Stimulated activated CD4-positive, alpha-beta T cell treated with anti-CD3 and anti-CD28 coated beads, Interleukin-12 subunit alpha, Interleukin-12 subunit beta, amount 100 ng/mL, for 48 hours (primary cell): ENCODE data around the gene MYLK.

ENCODE experiments used
- DNase-seq, 3 donors: peaks; one replicate each; pipeline ENCODE4 v3.0.0-alpha.2; 2020; ENCODE audit warnings: low read depth in 2 of 3, low spot score in 1 of 3

MYLK gene

GRCh38 chr3:123564056-123564455 lies 320.1 kb downstream of the MYLK start:
- DNase-seq, result no peak

GRCh38 chr3:123562547-123562946 lies 321.6 kb downstream of the MYLK start:
- DNase-seq, result no peak

GRCh38 chr3:123561188-123561587 lies 322.9 kb downstream of the MYLK start:
- DNase-seq, result no peak
